Natural killer cell (primary cell): ENCODE measurements around the gene VPS72. TPM values are rescaled to one million over a fixed set of nuclear protein-coding genes. Genes with fewer than 3 reads are reported as not detected.

Experiments used
- ATAC-seq, 3 donors: fragments of 150-1000 bp in 2 of 3; fragments of 200-7000 bp in 1 of 3; cut with Tn5 transposase; 1 replicate in 1 of 3; 2 replicates in 2 of 3; pipeline ENCODE4 v1.10.0; 2021; ENCODE audit warnings: mild to moderate bottlenecking in 2 of 3, moderate library complexity in 2 of 3
- DNase-seq, 2 donors: peaks; one replicate each; pipeline versions ENCODE4 v3.0.0 to v3.0.0-alpha.2; 2013 to 2021; ENCODE audit warnings: mixed read lengths in 1 of 2
- H3K27ac ChIP-seq: one replicate; pipeline ENCODE4 v1.5.1; 2013; ENCODE audit warnings: mild to moderate bottlenecking, low read length
- H3K27me3 ChIP-seq: one replicate; pipeline ENCODE4 v1.6.1; 2013; ENCODE audit warnings: low read length; ENCODE audit not compliant: control insufficient read depth, insufficient read depth
- H3K36me3 ChIP-seq: one replicate; pipeline ENCODE4 v1.6.1; 2013; ENCODE audit warnings: low read length; ENCODE audit not compliant: control insufficient read depth, insufficient read depth
- H3K4me1 ChIP-seq: one replicate; pipeline ENCODE4 v1.6.1; 2013; ENCODE audit warnings: low read length; ENCODE audit not compliant: control insufficient read depth, insufficient read depth
- H3K4me3 ChIP-seq: one replicate; pipeline ENCODE4 v1.5.1; 2013; ENCODE audit warnings: low read length
- H3K9me3 ChIP-seq: one replicate; pipeline ENCODE4 v1.6.1; 2013; ENCODE audit warnings: low read length; ENCODE audit not compliant: control insufficient read depth, insufficient read depth
- H3K27ac Mint-ChIP-seq, 2 donors: one replicate each; pipeline ENCODE4 v1.8.0; 2022; ENCODE audit warnings: mild to moderate bottlenecking in 2 of 2, mixed read lengths in 2 of 2, moderate library complexity in 1 of 2
- H3K27me3 Mint-ChIP-seq, 2 donors: one replicate each; pipeline ENCODE4 v1.8.0; 2022; ENCODE audit warnings: low read depth in 2 of 2, mixed read lengths in 2 of 2
- H3K36me3 Mint-ChIP-seq: one replicate; pipeline ENCODE4 v1.8.0; 2022; ENCODE audit warnings: mixed read lengths
- H3K4me1 Mint-ChIP-seq, 2 donors: one replicate each; pipeline ENCODE4 v1.8.0; 2022; ENCODE audit warnings: mixed read lengths in 2 of 2
- H3K4me3 Mint-ChIP-seq: one replicate; pipeline ENCODE4 v1.8.0; 2022; ENCODE audit warnings: mild to moderate bottlenecking, moderate library complexity, mixed read lengths
- H3K9me3 Mint-ChIP-seq, 2 donors: one replicate each; pipeline ENCODE4 v1.8.0; 2022; ENCODE audit warnings: mixed read lengths in 2 of 2
- WGBS: methylation state at CpG from one replicate; pipeline ENCODE4 v1.1.7; 2013; ENCODE audit warnings: missing lambda C conversion rate; ENCODE audit not compliant: insufficient coverage; 5-methylcytosine and 5-hydroxymethylcytosine counted together
- intact Hi-C: fragments of 100-400 bp; cut with micrococcal nuclease; formaldehyde crosslinking; loops from one replicate; pipeline ENCODE4 v1.14.2; 2022
- total RNA-seq, 4 donors: library from RNA; stranded (reverse); fragments of 120-200 nt in 1 of 4; gene quantifications; one replicate each; pipeline versions ENCODE4 v1.2.3 to v1.2.4, GENCODE V29; 2013 to 2022
- TF ChIP-seq, protein P1 (sequence below): fragments of 200-600 bp; IDR thresholded peaks from one replicate; pipeline ENCODE4 v1.8.0; 2022; ENCODE audit warnings: antibody characterized with exemption

Gene VPS72
- total RNA-seq, 3 donors from 2014 or later (not counting 1 experiment from before 2014, with no cell fraction given) = 26.2 to 45.1 (median 44.8) TPM

GRCh38 chr1:151175041-151175741, 14.8 kb downstream of the VPS72 start:
- ATAC-seq (no peak), DNase-seq (no peak)
- TF ChIP-seq, protein P1, sequence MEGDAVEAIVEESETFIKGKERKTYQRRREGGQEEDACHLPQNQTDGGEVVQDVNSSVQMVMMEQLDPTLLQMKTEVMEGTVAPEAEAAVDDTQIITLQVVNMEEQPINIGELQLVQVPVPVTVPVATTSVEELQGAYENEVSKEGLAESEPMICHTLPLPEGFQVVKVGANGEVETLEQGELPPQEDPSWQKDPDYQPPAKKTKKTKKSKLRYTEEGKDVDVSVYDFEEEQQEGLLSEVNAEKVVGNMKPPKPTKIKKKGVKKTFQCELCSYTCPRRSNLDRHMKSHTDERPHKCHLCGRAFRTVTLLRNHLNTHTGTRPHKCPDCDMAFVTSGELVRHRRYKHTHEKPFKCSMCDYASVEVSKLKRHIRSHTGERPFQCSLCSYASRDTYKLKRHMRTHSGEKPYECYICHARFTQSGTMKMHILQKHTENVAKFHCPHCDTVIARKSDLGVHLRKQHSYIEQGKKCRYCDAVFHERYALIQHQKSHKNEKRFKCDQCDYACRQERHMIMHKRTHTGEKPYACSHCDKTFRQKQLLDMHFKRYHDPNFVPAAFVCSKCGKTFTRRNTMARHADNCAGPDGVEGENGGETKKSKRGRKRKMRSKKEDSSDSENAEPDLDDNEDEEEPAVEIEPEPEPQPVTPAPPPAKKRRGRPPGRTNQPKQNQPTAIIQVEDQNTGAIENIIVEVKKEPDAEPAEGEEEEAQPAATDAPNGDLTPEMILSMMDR = no peak
- Histone ChIP-seq H3K4me1 (no peaks in the 10 kb centered on the region), H3K36me3 (peaks cover 62% of the 10 kb centered on the region), H3K9me3 (no peaks in the 10 kb centered on the region), H3K4me3 (no peak overlapping the region), H3K27ac (no peak overlapping the region), H3K27me3 (no peaks in the 10 kb centered on the region)
- Mint-ChIP-seq H3K36me3 (peaks cover 25% of the 10 kb centered on the region), H3K4me3 (no peak overlapping the region), H3K4me1 (peaks cover 0 to 6% of the 10 kb centered on the region in 2 donors), H3K9me3 (no peaks in the 10 kb centered on the region), H3K27ac (peak overlapping the region in 1 of 2 donors; percentile 6), H3K27me3 (no peaks in the 10 kb centered on the region)
- 94% methylated on average over 4 of the region's 6 CpGs for WGBS
- intact Hi-C loops = no loop called here

DNA sequence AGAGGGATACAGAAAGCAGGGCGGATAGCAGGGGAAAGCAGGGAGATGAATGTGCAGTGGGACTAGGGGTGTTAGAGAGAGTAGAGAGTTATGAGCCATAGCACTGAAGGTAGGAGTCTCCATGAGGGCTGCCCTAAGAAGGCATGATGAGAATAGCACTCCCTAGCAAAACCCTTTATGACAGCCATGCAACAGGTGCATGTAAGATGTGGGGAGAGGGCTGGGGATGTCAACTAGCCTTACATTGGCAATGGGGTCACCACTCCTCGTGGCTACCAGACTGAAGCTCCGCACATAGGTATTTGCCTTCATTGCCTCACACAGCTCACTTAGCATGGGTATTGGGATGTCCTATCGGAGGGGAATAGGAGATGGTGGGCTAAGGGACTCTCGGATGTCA, 18.8 kb downstream of the VPS72 start:
- intact Hi-C loops = no loop called here
- no peaks in the 10 kb centered on the region for H3K27me3 Mint-ChIP-seq
- DNase-seq = no peak

DNA sequence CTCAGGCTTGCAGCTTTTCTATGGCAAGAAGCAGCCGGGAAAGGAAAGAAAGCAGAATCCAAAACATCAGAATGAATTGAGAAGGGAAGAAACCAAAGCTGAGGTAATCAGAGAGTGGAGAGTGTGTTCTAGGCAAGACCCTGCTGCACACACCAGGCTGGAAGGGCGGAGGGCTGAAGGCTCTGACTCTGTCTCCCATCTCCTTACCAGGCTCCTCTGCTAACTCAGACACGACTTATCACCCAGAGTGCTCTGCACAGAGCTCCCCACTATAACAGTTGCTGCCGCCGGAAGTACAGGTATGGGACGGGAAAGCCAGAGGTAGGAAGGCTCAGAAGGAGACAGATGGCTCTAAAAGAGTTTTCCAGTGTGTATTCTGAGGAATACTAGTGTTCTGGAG, 22.9 kb downstream of the VPS72 start:
- H3K9me3 Mint-ChIP-seq = no peaks in the 10 kb centered on the region
- H3K27ac Mint-ChIP-seq = peak overlapping the region; percentile 94
- intact Hi-C loops = no loop called here
- no peak overlapping the region for H3K27ac ChIP-seq
- no peaks in the 10 kb centered on the region for H3K27me3 ChIP-seq
- H3K4me1 Mint-ChIP-seq = peaks cover 30 to 33% of the 10 kb centered on the region in 2 donors
- peak overlapping the region; percentile 99 for H3K4me3 Mint-ChIP-seq
- H3K4me3 ChIP-seq = no peak overlapping the region
- no peaks in the 10 kb centered on the region for H3K9me3 ChIP-seq
- no peaks in the 10 kb centered on the region for H3K27me3 Mint-ChIP-seq
- DNase-seq (no peak), ATAC-seq (no peak)
- WGBS = 100% methylated on average over 6 of the region's 6 CpGs
- peaks cover 7% of the 10 kb centered on the region for H3K36me3 Mint-ChIP-seq
- TF ChIP-seq, protein P1 = no peak
- peaks cover 28% of the 10 kb centered on the region for H3K36me3 ChIP-seq
- peaks cover 22% of the 10 kb centered on the region for H3K4me1 ChIP-seq

More for the DNA sequence above, 18.8 kb downstream of the VPS72 start:
- peaks cover 14 to 18% of the 10 kb centered on the region in 2 donors for H3K4me1 Mint-ChIP-seq
- peaks cover 46% of the 10 kb centered on the region for H3K36me3 ChIP-seq
- no peaks in the 10 kb centered on the region for H3K9me3 ChIP-seq
- H3K9me3 Mint-ChIP-seq = no peaks in the 10 kb centered on the region
- H3K36me3 Mint-ChIP-seq = peaks cover 3% of the 10 kb centered on the region
- H3K27ac ChIP-seq = no peak overlapping the region
- H3K27ac Mint-ChIP-seq = no peak overlapping the region
- no peak overlapping the region for H3K4me3 ChIP-seq
- TF ChIP-seq, protein P1 = no peak
- H3K4me1 ChIP-seq = peaks cover 12% of the 10 kb centered on the region
- ATAC-seq = no peak
- 93% methylated on average over 3 of the region's 5 CpGs for WGBS
- H3K4me3 Mint-ChIP-seq = no peak overlapping the region
- H3K27me3 ChIP-seq = no peaks in the 10 kb centered on the region
